GM19043 (cell line): ENCODE data around the gene BTBD1.
A peak's percentile ranks its signal among the peaks of the same experiment; 100 is the strongest.

Experiments
- ATAC-seq: cut with Tn5 transposase; IDR thresholded peaks from one replicate; pipeline ENCODE4 v1.9.1; 2021; ENCODE audit warnings: low read depth; ENCODE audit not compliant: unreplicated experiment

Gene BTBD1

DNA sequence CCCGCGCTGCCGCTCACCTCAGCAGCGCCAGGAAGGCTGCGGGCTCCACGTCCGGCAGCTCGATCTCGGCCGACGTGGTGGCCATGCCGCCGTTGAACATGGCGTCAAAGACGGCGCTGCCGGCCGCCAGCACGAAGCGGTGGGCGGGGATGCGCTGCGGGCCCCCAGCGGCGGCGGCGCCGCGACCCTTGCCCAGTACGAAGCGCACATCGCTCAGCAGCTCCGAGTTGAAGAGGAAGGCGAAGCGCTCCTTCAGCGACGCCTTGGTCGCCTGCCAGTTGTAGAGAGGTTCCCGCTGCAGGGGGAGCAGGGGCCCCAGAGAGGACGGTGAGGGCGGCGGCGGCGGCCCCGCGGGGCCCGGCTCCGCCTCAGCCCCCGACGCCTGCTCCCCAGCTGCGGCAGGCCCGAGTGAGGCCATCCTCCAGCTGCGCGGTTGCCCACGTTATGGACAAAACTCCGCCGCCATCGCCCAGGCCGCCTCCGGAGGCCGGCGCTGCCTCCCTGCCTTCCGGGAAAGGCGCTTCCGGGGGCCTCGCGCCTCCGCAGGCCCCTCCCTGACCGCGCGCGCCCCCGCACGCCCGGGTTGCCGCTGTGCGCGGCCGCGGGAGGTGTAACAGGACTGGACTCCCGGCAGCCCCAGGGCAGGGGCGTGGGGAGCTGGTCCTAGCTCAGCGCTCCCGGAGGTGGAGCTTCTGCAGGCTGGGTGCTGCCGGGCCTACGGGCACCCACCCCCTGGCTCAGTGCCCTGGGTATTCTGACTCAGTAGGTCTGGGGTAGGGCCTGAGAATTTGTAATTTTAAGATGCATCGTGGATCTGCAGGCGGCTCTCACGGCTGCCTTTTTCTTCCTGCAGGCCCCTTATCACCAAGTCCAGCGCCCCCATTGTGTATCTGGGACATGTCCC, at the start of gene BTBD1:
Gene BTBD1 (minus strand): TSS at position 519 of the 904 bp plus-strand sequence. CDS start 101 bp downstream, at position 418.
- peak; percentile 73 for ATAC-seq

- no peak for ATAC-seq
These were observed 48.9 kb upstream of the BTBD1 start for GRCh38 chr15:83115831-83116565.

GRCh38 chr15:83115410-83115809, 48.4 kb upstream of the BTBD1 start:
- no peak for ATAC-seq

DNA sequence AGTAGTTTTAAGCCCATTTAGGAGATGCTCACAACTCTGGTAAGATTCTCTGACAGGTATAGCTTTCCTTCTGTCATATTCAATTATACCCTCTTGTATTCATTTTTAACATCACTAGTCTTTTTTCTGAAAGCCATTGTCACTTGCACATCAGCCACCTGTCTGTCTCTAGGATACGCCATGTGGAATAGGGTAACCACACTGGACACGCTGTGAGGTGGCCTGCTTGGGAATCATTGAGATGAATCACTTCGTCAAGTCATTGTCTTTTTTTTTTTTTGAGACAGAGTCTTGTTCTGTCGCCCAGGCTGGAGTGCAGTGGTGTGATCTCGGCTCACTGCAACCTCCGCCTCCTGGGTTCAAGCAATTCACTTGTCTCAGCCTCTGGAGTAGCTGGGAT, 47.8 kb upstream of the BTBD1 start:
- no peak for ATAC-seq

- ATAC-seq = no peak
These were observed 47.0 kb upstream of the BTBD1 start for GRCh38 chr15:83113881-83114674.

DNA sequence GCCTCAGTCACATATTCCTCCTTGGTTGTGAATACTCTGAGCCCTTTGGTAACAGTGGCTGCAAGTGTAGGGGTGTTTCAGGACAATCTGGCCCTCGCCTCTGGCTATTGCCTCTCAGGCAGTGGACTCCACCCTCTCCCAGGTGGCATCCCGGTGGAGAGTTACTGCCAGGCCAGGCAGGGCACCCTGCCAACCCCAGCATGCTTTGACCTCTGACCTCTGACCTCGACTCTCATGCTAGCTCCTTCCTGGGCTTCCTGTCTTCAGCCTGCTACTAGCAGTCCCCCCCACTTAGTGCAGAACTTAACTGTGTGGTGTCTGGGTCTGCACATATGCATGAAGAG, 45.9 kb upstream of the BTBD1 start:
- no peak for ATAC-seq

- ATAC-seq = no peak
These were observed 45.3 kb upstream of the BTBD1 start for GRCh38 chr15:83112233-83112955.

- ATAC-seq = no peak
These were observed 44.1 kb upstream of the BTBD1 start for GRCh38 chr15:83111149-83111548.

DNA sequence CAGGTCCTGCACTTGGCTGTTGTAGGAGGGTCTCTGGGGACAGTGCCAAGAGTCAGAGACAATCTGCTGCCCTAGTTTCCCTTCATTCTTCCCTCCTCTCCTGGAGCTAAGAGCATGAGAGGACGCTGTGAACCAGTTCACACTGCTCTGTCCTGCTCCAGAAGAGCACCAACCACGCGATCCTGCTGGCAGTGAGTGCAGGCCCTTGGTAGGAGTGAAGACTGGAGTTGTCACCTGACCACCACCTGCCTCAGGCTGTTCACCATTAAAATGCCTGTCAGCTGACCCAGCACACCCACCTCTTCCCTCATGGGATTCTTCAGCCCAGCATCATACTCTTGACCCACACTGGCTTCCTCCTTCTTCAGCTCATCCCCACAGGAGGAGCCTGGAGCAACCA, 43.3 kb upstream of the BTBD1 start:
- no peak for ATAC-seq

GRCh38 chr15:83109532-83109931, 42.5 kb upstream of the BTBD1 start:
- ATAC-seq = no peak

- ATAC-seq = peak; percentile 72
These were observed 41.5 kb upstream of the BTBD1 start for GRCh38 chr15:83108266-83109219.

DNA sequence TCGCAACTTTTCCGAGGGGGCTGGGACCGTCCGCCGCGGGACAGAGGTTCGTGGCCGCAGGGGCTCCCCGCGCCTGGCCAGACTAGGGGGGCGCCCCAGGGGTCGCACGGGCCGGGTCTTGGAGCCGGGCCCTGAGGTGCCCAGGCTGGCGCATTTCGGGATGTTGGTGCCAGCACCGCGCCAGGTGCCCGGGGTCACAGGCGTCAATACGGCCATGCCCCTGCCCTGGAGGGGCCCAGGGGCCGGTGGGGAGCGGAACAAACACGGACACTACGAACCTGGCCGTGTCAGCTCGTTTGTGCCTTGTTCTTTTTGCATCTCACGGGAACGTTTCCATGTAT, 40.8 kb upstream of the BTBD1 start:
- ATAC-seq = no peak

GRCh38 chr15:83106994-83107840, 40.2 kb upstream of the BTBD1 start, which contains the start of gene TM6SF1:
Gene TM6SF1 (plus strand): TSS chr15:83107645. CDS start chr15:83107681, 36 bp downstream.
- no peak for ATAC-seq

- no peak for ATAC-seq
These were observed 38.4 kb upstream of the BTBD1 start for GRCh38 chr15:83105440-83105839.

DNA sequence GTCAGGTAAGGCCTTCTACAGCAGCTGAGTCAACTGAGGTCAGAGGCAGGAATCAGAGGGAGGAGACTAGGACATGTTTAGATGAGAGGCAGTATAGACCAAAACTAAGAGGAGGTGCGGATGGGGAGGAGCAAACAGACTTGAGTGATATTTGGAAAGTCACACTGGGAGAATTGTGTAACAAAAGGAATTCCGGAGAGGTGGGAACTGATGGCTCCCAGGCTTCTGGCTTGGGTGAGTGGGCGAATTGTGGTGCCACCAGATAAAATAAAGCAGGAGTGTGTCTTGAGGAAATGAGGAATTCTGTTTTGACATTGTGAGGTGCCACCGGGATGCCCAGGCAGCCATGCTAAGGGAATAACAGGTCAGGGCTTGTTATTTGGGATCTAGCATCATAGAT, 37.1 kb upstream of the BTBD1 start:
- no peak for ATAC-seq

DNA sequence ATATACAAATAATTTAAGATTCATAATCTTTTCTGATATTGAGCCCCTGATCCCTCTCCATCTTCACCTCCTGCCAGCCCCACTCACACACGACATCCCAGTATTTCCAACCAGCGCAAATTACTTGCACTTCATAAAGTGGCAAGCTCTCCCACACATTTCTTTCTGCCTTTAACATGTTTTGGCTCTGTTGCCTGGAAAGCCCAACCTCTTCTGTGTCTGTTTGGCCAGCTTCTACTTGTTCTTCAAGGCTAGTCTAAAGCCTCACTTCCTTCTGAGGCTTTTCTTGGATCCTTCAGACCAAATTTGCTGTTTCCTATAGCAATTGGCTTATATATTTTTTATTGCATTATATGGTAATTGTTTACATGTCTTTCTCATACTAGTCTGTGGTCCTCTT, 35.3 kb upstream of the BTBD1 start:
- no peak for ATAC-seq

- ATAC-seq = no peak
These were observed 33.1 kb upstream of the BTBD1 start for GRCh38 chr15:83100097-83100646.

DNA sequence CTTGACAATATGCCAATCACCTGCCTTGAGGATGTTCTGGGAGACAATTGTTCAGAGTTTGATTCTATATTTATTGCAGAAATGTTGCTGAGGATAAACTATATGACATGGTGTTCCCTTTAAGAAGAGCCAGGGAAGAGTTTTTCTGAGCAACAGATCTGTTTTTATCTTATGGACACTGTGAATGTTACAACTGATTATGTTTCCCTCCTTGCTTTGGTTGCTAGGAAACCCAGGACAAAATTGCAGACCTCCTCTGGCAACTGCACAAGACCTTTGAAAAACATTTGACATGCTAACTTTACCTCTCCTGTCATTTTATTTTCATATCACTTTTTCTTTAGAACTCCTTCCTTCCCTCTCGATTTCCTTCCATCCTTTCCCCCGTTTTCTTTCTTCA, 32.2 kb upstream of the BTBD1 start:
- ATAC-seq = no peak
